PC-3 (cell line): ENCODE measurements around the gene KRT3. TPM values are rescaled to one million over a fixed set of nuclear protein-coding genes. Genes with fewer than 3 reads are reported as not detected.

Experiments used
- ATAC-seq: fragments of 200-7000 bp; cut with Tn5 transposase; 2 replicates; pipeline ENCODE4 v1.9.1; 2020; ENCODE audit warnings: mild to moderate bottlenecking, moderate library complexity
- BruUV-seq: library from RNA; stranded (reverse); fragments of 400-500 nt; replicated peaks from 2 replicates; lab custom pipeline; 2021; lab: Mats Ljungman, UMichigan
- CTCF ChIA-PET: fragments of 300-600 bp; sonication (Branson Sonifier 250); formaldehyde crosslinking; loops from one replicate; lab custom pipeline; 2022; ENCODE audit warnings: antibody characterized with exemption; lab: Charles Lee
- POLR2A ChIA-PET: fragments of 300-600 bp; sonication (Branson Sonifier 250); formaldehyde crosslinking; loops from one replicate; lab custom pipeline; 2022; ENCODE audit warnings: antibody characterized with exemption; ENCODE audit not compliant: unreplicated experiment; lab: Charles Lee
- DNase-seq: peaks from one replicate; pipeline ENCODE4 v3.0.0-alpha.2; 2015
- H2AFZ ChIP-seq: fragments of 300-600 bp; sonication (generic); 2 replicates; pipeline ENCODE4 v1.6.0; 2016; ENCODE audit warnings: antibody characterized with exemption, low read length
- H3F3A ChIP-seq: fragments of 300-600 bp; sonication (generic); one replicate; pipeline ENCODE4 v1.6.0; 2017; ENCODE audit warnings: antibody characterized with exemption, low read length, control low read depth, mild to moderate bottlenecking; ENCODE audit not compliant: unreplicated experiment
- H3K27ac ChIP-seq: fragments of 300-600 bp; sonication (generic); 2 replicates; pipeline ENCODE4 v1.5.1; 2016; ENCODE audit warnings: mild to moderate bottlenecking, low read length
- H3K27me3 ChIP-seq: fragments of 300-600 bp; sonication (generic); 2 replicates; pipeline ENCODE4 v1.6.1; 2016; ENCODE audit warnings: low read length, mixed read lengths
- H3K36me3 ChIP-seq: fragments of 300-600 bp; sonication (generic); 2 replicates; pipeline ENCODE4 v1.6.1; 2016; ENCODE audit warnings: low read depth, mixed run types, low read length, mixed read lengths
- H3K4me1 ChIP-seq: fragments of 300-600 bp; sonication (generic); 2 replicates; pipeline ENCODE4 v1.5.1; 2016; ENCODE audit warnings: low read length; ENCODE audit not compliant: insufficient read depth
- H3K4me2 ChIP-seq: fragments of 300-600 bp; sonication (generic); 2 replicates; pipeline ENCODE4 v1.6.0; 2016; ENCODE audit warnings: low read length
- H3K4me3 ChIP-seq: fragments of 300-600 bp; sonication (generic); 2 replicates; pipeline ENCODE4 v1.5.1; 2016; ENCODE audit warnings: mild to moderate bottlenecking, low read length, mixed read lengths
- H3K79me2 ChIP-seq: fragments of 300-600 bp; sonication (generic); 2 replicates; pipeline ENCODE4 v1.6.1; 2017; ENCODE audit warnings: low read length, mixed read lengths
- H3K9ac ChIP-seq: fragments of 300-600 bp; sonication (generic); 2 replicates; pipeline ENCODE4 v1.6.0; 2016; ENCODE audit warnings: mild to moderate bottlenecking, low read length
- H3K9me2 ChIP-seq: fragments of 300-600 bp; sonication (generic); replicated peaks from 2 replicates; pipeline ENCODE4 v1.6.1; 2016; ENCODE audit warnings: mixed run types, low read length, mixed read lengths
- H3K9me3 ChIP-seq: fragments of 300-600 bp; sonication (generic); 2 replicates; pipeline ENCODE4 v1.6.1; 2016; ENCODE audit warnings: low read length, mixed read lengths
- H4K20me1 ChIP-seq: fragments of 300-600 bp; sonication (generic); 2 replicates; pipeline ENCODE4 v1.6.1; 2016; ENCODE audit warnings: low read length, mixed read lengths
- EZH2 ChIP-seq: fragments of 300-600 bp; sonication (generic); IDR thresholded peaks from one replicate; pipeline ENCODE4 v1.6.1; 2017; ENCODE audit warnings: antibody characterized with exemption, mild to moderate bottlenecking, low read length; ENCODE audit not compliant: unreplicated experiment
- EZH2phosphoT487 ChIP-seq: fragments of 300-600 bp; sonication (generic); IDR thresholded peaks from 2 replicates; pipeline ENCODE4 v1.6.1; 2018; ENCODE audit warnings: mild to moderate bottlenecking, antibody characterized with exemption, low read length, borderline replicate concordance
- intact Hi-C: fragments of 100-400 bp; cut with micrococcal nuclease; formaldehyde crosslinking; loops from 2 replicates; pipeline ENCODE4 v1.9.0; 2023
- total RNA-seq: library from RNA; depleted of rRNA; stranded (reverse); fragments of >200 nt; gene quantifications from 2 replicates; pipeline ENCODE4 v1.2.3, GENCODE V29; 2014
- TF ChIP-seq, protein P1 (sequence below): fragments of 300-600 bp; sonication (generic); conservative IDR thresholded peaks from 2 replicates; pipeline ENCODE4 v1.5.1; 2017; ENCODE audit warnings: antibody characterized with exemption, low read depth, mild to moderate bottlenecking, low read length

KRT3 gene
- total RNA-seq, 1 experiment from 2014 or later: 0.33 TPM

DNA sequence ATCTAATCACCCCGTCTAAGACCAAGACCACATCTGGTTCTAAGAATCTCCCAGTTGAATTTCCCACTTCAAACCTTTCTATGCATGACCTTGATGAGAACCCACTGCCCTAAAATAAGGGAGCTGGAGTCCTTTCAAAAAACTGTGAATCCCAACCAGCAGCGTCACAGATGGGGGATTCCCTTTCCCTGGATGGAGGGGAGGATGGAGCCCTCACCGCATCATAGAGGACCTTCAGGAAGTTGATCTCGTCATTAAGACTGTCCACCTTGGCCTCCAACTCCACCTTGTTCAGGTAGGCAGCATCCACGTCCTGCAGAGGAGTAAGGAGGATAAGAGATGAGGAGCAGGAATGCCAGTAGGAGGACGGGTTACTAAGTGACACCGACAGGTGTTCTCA is 13.2 kb upstream of the KRT3 start:
- no TSS peak for BruUV-seq
- no peaks in the 10 kb centered on the region for H3K9me3 ChIP-seq
- no peak overlapping the region for H3K4me3 ChIP-seq
- no peaks in the 10 kb centered on the region for H3F3A ChIP-seq
- intact Hi-C loops: no loop called here
- H3K27ac ChIP-seq: no peak overlapping the region
- TF ChIP-seq EZH2 (no peak), EZH2phosphoT487 (no peak)
- TF ChIP-seq, protein P1, sequence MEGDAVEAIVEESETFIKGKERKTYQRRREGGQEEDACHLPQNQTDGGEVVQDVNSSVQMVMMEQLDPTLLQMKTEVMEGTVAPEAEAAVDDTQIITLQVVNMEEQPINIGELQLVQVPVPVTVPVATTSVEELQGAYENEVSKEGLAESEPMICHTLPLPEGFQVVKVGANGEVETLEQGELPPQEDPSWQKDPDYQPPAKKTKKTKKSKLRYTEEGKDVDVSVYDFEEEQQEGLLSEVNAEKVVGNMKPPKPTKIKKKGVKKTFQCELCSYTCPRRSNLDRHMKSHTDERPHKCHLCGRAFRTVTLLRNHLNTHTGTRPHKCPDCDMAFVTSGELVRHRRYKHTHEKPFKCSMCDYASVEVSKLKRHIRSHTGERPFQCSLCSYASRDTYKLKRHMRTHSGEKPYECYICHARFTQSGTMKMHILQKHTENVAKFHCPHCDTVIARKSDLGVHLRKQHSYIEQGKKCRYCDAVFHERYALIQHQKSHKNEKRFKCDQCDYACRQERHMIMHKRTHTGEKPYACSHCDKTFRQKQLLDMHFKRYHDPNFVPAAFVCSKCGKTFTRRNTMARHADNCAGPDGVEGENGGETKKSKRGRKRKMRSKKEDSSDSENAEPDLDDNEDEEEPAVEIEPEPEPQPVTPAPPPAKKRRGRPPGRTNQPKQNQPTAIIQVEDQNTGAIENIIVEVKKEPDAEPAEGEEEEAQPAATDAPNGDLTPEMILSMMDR: no peak
- no peaks in the 10 kb centered on the region for H3K79me2 ChIP-seq
- POLR2A ChIA-PET: no interaction called here
- H3K4me1 ChIP-seq: peaks cover 6% of the 10 kb centered on the region
- H4K20me1 ChIP-seq: no peaks in the 10 kb centered on the region
- H3K36me3 ChIP-seq: no peaks in the 10 kb centered on the region
- no peaks in the 10 kb centered on the region for H3K9me2 ChIP-seq
- no peak overlapping the region for H2AFZ ChIP-seq
- H3K4me2 ChIP-seq: no peak overlapping the region
- ATAC-seq: no peak
- no peak for DNase-seq
- CTCF ChIA-PET: no interaction called here
- no peaks in the 10 kb centered on the region for H3K27me3 ChIP-seq
- no peak overlapping the region for H3K9ac ChIP-seq

DNA sequence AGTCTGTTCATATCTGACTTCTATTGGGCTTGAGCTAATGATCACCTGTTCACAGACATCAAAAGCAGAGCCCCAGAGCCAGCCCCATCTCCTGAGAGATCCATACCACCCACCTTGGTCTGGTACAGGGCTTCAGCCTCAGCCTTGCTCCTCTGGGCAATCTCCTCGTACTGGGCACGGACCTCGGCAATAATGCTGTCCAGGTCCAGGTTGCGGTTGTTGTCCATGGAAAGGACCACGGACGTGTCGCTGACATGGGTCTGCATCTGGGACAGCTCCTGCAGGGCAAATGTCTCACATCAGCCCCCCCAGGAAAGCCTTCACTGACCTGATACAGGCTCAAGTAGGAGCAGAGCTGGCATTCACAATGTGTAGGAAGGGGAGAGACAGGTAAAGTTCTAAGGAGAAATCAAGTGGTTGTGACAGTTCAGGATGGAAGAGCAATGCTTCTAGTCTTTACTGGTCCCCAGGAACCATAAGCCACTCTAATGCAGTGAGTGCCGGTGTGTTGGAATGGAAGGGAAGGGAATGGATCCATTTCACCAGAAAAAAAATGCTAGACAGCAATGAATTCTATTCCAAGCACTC is 12.8 kb upstream of the KRT3 start:
- H3K79me2 ChIP-seq: no peaks in the 10 kb centered on the region
- BruUV-seq: no TSS peak
- no peak for DNase-seq
- ChIA-PET POLR2A (no interaction called here), CTCF (no interaction called here)
- TF ChIP-seq EZH2 (no peak), EZH2phosphoT487 (no peak)
- TF ChIP-seq, protein P1: no peak
- no peaks in the 10 kb centered on the region for H3K9me2 ChIP-seq
- no peak overlapping the region for H3K9ac ChIP-seq
- H3K9me3 ChIP-seq: no peaks in the 10 kb centered on the region
- ATAC-seq: no peak
- intact Hi-C loops: no loop called here
- H3K27ac ChIP-seq: no peak overlapping the region
- H3K36me3 ChIP-seq: no peaks in the 10 kb centered on the region
- peaks cover under 1% of the 10 kb centered on the region for H3K4me1 ChIP-seq
- H2AFZ ChIP-seq: no peak overlapping the region
- no peaks in the 10 kb centered on the region for H3F3A ChIP-seq
- H4K20me1 ChIP-seq: no peaks in the 10 kb centered on the region
- no peak overlapping the region for H3K4me2 ChIP-seq
- H3K4me3 ChIP-seq: no peak overlapping the region
- no peaks in the 10 kb centered on the region for H3K27me3 ChIP-seq

DNA sequence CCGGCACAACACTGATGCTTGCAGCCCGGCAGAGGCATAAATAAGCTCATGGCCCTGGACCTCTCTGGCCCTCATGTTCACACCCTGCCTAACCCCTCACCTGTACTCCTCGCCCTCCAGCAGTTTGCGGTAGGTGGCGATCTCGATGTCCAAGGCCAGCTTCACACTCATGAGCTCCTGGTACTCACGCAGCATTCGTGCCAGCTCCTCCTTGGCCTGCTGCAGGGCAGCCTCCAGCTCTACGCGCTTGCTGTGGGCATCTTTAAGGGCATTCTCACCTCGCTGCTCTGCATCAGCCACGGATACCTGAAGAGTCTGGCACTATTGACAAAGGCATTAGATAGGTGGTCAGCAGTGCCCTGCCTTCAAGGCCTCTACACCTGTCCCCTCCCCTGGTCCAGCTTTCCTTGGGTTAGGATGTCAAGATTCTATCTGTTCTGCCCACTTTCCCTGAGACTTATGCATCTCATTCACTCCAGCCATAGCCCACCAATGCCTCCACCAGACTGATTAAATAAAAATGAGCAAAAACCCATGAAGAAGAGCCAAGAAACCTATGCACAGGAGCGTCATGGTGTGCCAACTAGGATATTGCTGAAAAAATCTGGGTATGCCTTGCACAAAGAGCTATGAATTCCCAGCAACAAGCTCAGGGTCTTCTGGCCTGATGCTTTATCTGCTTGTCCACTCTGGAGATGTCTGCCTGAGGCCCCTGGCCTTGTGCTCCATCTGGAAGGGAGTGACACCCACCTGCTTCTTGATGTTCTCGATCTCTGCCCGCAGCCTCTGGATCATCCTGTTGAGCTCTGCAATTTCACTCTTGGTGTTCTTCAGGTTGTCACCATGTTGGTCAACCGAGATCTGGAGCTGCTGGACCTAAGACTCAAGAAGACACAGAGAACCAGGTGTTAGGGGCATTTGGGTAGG is 11.9 kb upstream of the KRT3 start:
- Histone ChIP-seq H4K20me1 (no peaks in the 10 kb centered on the region), H2AFZ (no peak overlapping the region), H3K27ac (no peak overlapping the region), H3K9ac (no peak overlapping the region), H3K4me3 (no peak overlapping the region), H3K36me3 (no peaks in the 10 kb centered on the region), H3K9me3 (no peaks in the 10 kb centered on the region), H3K4me1 (no peaks in the 10 kb centered on the region), H3K4me2 (no peak overlapping the region), H3K27me3 (no peaks in the 10 kb centered on the region), H3F3A (no peaks in the 10 kb centered on the region), H3K79me2 (no peaks in the 10 kb centered on the region), H3K9me2 (no peaks in the 10 kb centered on the region)
- DNase-seq (no peak), ATAC-seq (no peak)
- TF ChIP-seq, protein P1: no peak
- TF ChIP-seq EZH2 (no peak), EZH2phosphoT487 (no peak)
- intact Hi-C loops: no loop called here
- CTCF ChIA-PET: no interaction called here
- no TSS peak for BruUV-seq
- POLR2A ChIA-PET: no interaction called here
